Endometrium (tissue), 2 donors: ENCODE measurements around the gene FBXO17.
"Not testable (repeated sequence)": the region's sequence is repeated elsewhere in the genome, so short reads cannot be mapped to it uniquely, and the experiment has no call there.

Source experiments
- FAIRE-seq: peaks from 2 replicates; lab custom pipeline; 2012; peaks lifted over from hg19 to GRCh38; lab: Jason Lieb, UNC
- donor health status: control.
- donor health status: control.

The FBXO17 gene

GRCh38 chr19:38980583-38981374, 5.2 kb upstream of the FBXO17 start:
- no peak for FAIRE-seq

- FAIRE-seq = no peak
Measured at GRCh38 chr19:38979812-38980211, 4.3 kb upstream of the FBXO17 start.

- FAIRE-seq = no peak
Measured at GRCh38 chr19:38978326-38978689, 2.8 kb upstream of the FBXO17 start.

GRCh38 chr19:38977445-38978325, 2.1 kb upstream of the FBXO17 start:
- no peak for FAIRE-seq

GRCh38 chr19:38975861-38976271, 324 bp upstream of the FBXO17 start:
- FAIRE-seq = no peak

- no peak for FAIRE-seq
Measured at GRCh38 chr19:38974624-38975213, 823 bp downstream of the FBXO17 start.

GRCh38 chr19:38971672-38972071, 3.9 kb downstream of the FBXO17 start:
- FAIRE-seq = no peak

GRCh38 chr19:38970664-38971532, 4.6 kb downstream of the FBXO17 start:
- FAIRE-seq = no peak

GRCh38 chr19:38966149-38966548, 9.4 kb downstream of the FBXO17 start:
- FAIRE-seq = not testable (repeated sequence)

GRCh38 chr19:38964738-38965137, 10.8 kb downstream of the FBXO17 start:
- no peak for FAIRE-seq

GRCh38 chr19:38959618-38960017, 15.9 kb downstream of the FBXO17 start:
- FAIRE-seq = no peak

GRCh38 chr19:38958301-38958700, 17.2 kb downstream of the FBXO17 start:
- FAIRE-seq = no peak

- FAIRE-seq = no peak
Measured at GRCh38 chr19:38956264-38956663, 19.3 kb downstream of the FBXO17 start.

GRCh38 chr19:38953677-38954076, 21.9 kb downstream of the FBXO17 start:
- FAIRE-seq = no peak

- no peak for FAIRE-seq
Measured at GRCh38 chr19:38952395-38953165, 23.0 kb downstream of the FBXO17 start.

GRCh38 chr19:38951187-38951586, 24.4 kb downstream of the FBXO17 start:
- FAIRE-seq = no peak

GRCh38 chr19:38949580-38950367, 25.8 kb downstream of the FBXO17 start:
- FAIRE-seq = no peak

- FAIRE-seq = no peak
Measured at GRCh38 chr19:38946229-38947010, 29.1 kb downstream of the FBXO17 start.

GRCh38 chr19:38945562-38946228, 29.8 kb downstream of the FBXO17 start:
- no peak for FAIRE-seq
